ENCODE measurements around the gene PDE8A. TPM values are rescaled to one million over a fixed set of nuclear protein-coding genes. Genes with fewer than 3 reads are reported as not detected.
A peak's percentile ranks its signal among the peaks of the same experiment; 100 is the strongest.

The PDE8A gene
- total RNA-seq, 1 donor from 2014 or later: 22.7 TPM

- H3K27ac Mint-ChIP-seq (ENCODE audit: unreplicated experiment): no peak overlapping the region
- peaks cover 41% of the 10 kb centered on the region for H3K4me1 Mint-ChIP-seq (ENCODE audit: low read depth)
- H3K36me3 Mint-ChIP-seq (ENCODE audit: low read depth): no peaks in the 10 kb centered on the region
- DNase-seq (ENCODE audit: low spot score): no peak
- H3K4me3 Mint-ChIP-seq (ENCODE audit: unreplicated experiment): no peak overlapping the region
- no peaks in the 10 kb centered on the region for H3K9me3 Mint-ChIP-seq (ENCODE audit: low read depth)
- TF ChIP-seq CTCF (IDR thresholded peaks at IDR 0.05): no peak
- no peaks in the 10 kb centered on the region for H3K27me3 Mint-ChIP-seq (ENCODE audit: low read depth)
Observed at GRCh38 chr15:85007741-85008397, 26.2 kb downstream of the PDE8A start.

- Mint-ChIP-seq H3K36me3 (ENCODE audit: low read depth) (no peaks in the 10 kb centered on the region), H3K9me3 (ENCODE audit: low read depth) (no peaks in the 10 kb centered on the region), H3K4me1 (ENCODE audit: low read depth) (peaks cover 41% of the 10 kb centered on the region), H3K27ac (ENCODE audit: unreplicated experiment) (no peak overlapping the region), H3K27me3 (ENCODE audit: low read depth) (no peaks in the 10 kb centered on the region), H3K4me3 (ENCODE audit: unreplicated experiment) (no peak overlapping the region)
- no peak for TF ChIP-seq CTCF (IDR thresholded peaks at IDR 0.05)
- DNase-seq (ENCODE audit: low spot score): no peak
Observed at GRCh38 chr15:85008474-85009260, 27.0 kb downstream of the PDE8A start.

GRCh38 chr15:85009435-85009834 lies 27.8 kb downstream of the PDE8A start:
- H3K27ac Mint-ChIP-seq (ENCODE audit: unreplicated experiment): no peak overlapping the region
- peaks cover 41% of the 10 kb centered on the region for H3K4me1 Mint-ChIP-seq (ENCODE audit: low read depth)
- DNase-seq (ENCODE audit: low spot score): no peak
- H3K27me3 Mint-ChIP-seq (ENCODE audit: low read depth): no peaks in the 10 kb centered on the region
- no peaks in the 10 kb centered on the region for H3K9me3 Mint-ChIP-seq (ENCODE audit: low read depth)
- no peak for TF ChIP-seq CTCF (IDR thresholded peaks at IDR 0.05)
- H3K36me3 Mint-ChIP-seq (ENCODE audit: low read depth): no peaks in the 10 kb centered on the region
- no peak overlapping the region for H3K4me3 Mint-ChIP-seq (ENCODE audit: unreplicated experiment)

- TF ChIP-seq CTCF (IDR thresholded peaks at IDR 0.05): no peak
- Mint-ChIP-seq H3K4me1 (ENCODE audit: low read depth) (peaks cover 41% of the 10 kb centered on the region), H3K36me3 (ENCODE audit: low read depth) (no peaks in the 10 kb centered on the region), H3K27me3 (ENCODE audit: low read depth) (no peaks in the 10 kb centered on the region), H3K9me3 (ENCODE audit: low read depth) (no peaks in the 10 kb centered on the region), H3K4me3 (ENCODE audit: unreplicated experiment) (no peak overlapping the region), H3K27ac (ENCODE audit: unreplicated experiment) (no peak overlapping the region)
- no peak for DNase-seq (ENCODE audit: low spot score)
Observed at GRCh38 chr15:85010071-85010385, 28.4 kb downstream of the PDE8A start.

GRCh38 chr15:85010386-85011159 lies 28.9 kb downstream of the PDE8A start:
- no peak overlapping the region for H3K4me3 Mint-ChIP-seq (ENCODE audit: unreplicated experiment)
- peaks cover 41% of the 10 kb centered on the region for H3K4me1 Mint-ChIP-seq (ENCODE audit: low read depth)
- H3K27ac Mint-ChIP-seq (ENCODE audit: unreplicated experiment): peak overlapping the region; percentile 87
- H3K27me3 Mint-ChIP-seq (ENCODE audit: low read depth): no peaks in the 10 kb centered on the region
- H3K9me3 Mint-ChIP-seq (ENCODE audit: low read depth): no peaks in the 10 kb centered on the region
- TF ChIP-seq CTCF (IDR thresholded peaks at IDR 0.05): peak; percentile 77
- H3K36me3 Mint-ChIP-seq (ENCODE audit: low read depth): no peaks in the 10 kb centered on the region
- no peak for DNase-seq (ENCODE audit: low spot score)

All from chondrocyte (in vitro differentiated cells).